Body of pancreas (tissue), 4 donors: ENCODE results near the gene CD34. TPM values are rescaled to one million over a fixed set of nuclear protein-coding genes. Genes with fewer than 3 reads are reported as not detected.

ENCODE experiments used
- ATAC-seq: fragments of 150-250 bp; one replicate; pipeline ENCODE4 v1.9.1; 2016
- DNase-seq, 4 donors: peaks; one replicate each; pipeline ENCODE4 v3.0.0-alpha.2; 2019
- H3K27ac ChIP-seq, 4 donors: fragments of 200-600 bp; sonication (generic); 1 replicate in 3 of 4; 2 replicates in 1 of 4; pipeline versions ENCODE4 v1.5.1 to v1.6.1; 2016 to 2019; ENCODE audit warnings: mild to moderate bottlenecking in 1 of 4, mixed read lengths in 1 of 4, moderate library complexity in 1 of 4
- H3K27me3 ChIP-seq, 2 donors: fragments of 200-600 bp; sonication (generic); one replicate each; pipeline ENCODE4 v1.6.0; 2016; ENCODE audit warnings: mild to moderate bottlenecking in 1 of 2
- H3K36me3 ChIP-seq, 2 donors: fragments of 200-600 bp; sonication (generic); replicated peaks in 1 of 2; 2 replicates each; pipeline ENCODE4 v1.5.1; 2016; ENCODE audit warnings: low read depth in 2 of 2; ENCODE audit not compliant: insufficient read depth in 1 of 2
- H3K4me1 ChIP-seq: fragments of 200-600 bp; sonication (generic); one replicate; pipeline ENCODE4 v1.6.0; 2016
- H3K4me3 ChIP-seq, 2 donors: fragments of 200-600 bp; sonication (generic); 1 replicate in 1 of 2; 2 replicates in 1 of 2; pipeline ENCODE4 v1.5.1; 2016 to 2019
- H3K9me3 ChIP-seq, 3 donors: fragments of 200-600 bp; sonication (generic); 1 replicate in 2 of 3; 2 replicates in 1 of 3; pipeline ENCODE4 v1.5.1; 2016
- CTCF ChIP-seq, 7 experiments: fragments of 450-650 bp in 4 of 7; fragments of 200-600 bp in 3 of 7; sonication (generic) in 3 of 7; IDR thresholded peaks; one replicate each; pipeline ENCODE4 v1.5.1; 2016 to 2019; ENCODE audit warnings: antibody characterized with exemption in 7 of 7
- POLR2A ChIP-seq, 3 donors: fragments of 450-650 bp; IDR thresholded peaks; one replicate each; pipeline ENCODE4 v1.6.1; 2016; ENCODE audit warnings: antibody characterized with exemption in 3 of 3, mild to moderate bottlenecking in 2 of 3
- WGBS, 2 donors: methylation state at CpG; one replicate each; pipeline ENCODE4 v1.1.5; 2017; 5-methylcytosine and 5-hydroxymethylcytosine counted together
- intact Hi-C: fragments of 100-400 bp; cut with DNase I; formaldehyde crosslinking; loops from one replicate; pipeline ENCODE4 v1.15.1; 2023
- total RNA-seq, 2 donors: library from RNA; depleted of rRNA; stranded (reverse); fragments of >200 nt; gene quantifications; one replicate each; pipeline ENCODE4 v1.1.0, GENCODE V29; 2016

Gene CD34
- total RNA-seq, 2 donors from 2014 or later: 11.5 to 14.8 TPM

GRCh38 chr1:207836591-207837347 lies 74.2 kb downstream of the CD34 start:
- intact Hi-C loops: no loop called here
- Histone ChIP-seq H3K4me3 (no peak overlapping the region), H3K27me3 (no peaks in the 10 kb centered on the region), H3K27ac (peak overlapping the region in 1 of 4 donors; percentile 7), H3K36me3 (no peaks in the 10 kb centered on the region), H3K4me1 (peaks cover 43% of the 10 kb centered on the region), H3K9me3 (no peaks in the 10 kb centered on the region)
- TF ChIP-seq POLR2A (IDR thresholded peaks at IDR 0.05) (no peak), CTCF (IDR thresholded peaks at IDR 0.05) (no peak)
- DNase-seq (no peak), ATAC-seq (no peak)
- WGBS, 2 donors: 61 to 65% methylated on average over 15 of the region's 15 CpGs

- H3K27ac ChIP-seq: no peak overlapping the region
- TF ChIP-seq POLR2A (IDR thresholded peaks at IDR 0.05): no peak
- no peak for TF ChIP-seq CTCF (IDR thresholded peaks at IDR 0.05)
- ATAC-seq: no peak
- no peaks in the 10 kb centered on the region for H3K36me3 ChIP-seq
- no peak for DNase-seq
- peaks cover 51% of the 10 kb centered on the region for H3K4me1 ChIP-seq
- WGBS, 2 donors: 87 to 95% methylated on average over 6 of the region's 6 CpGs
- no peaks in the 10 kb centered on the region for H3K27me3 ChIP-seq
- H3K9me3 ChIP-seq: no peaks in the 10 kb centered on the region
- intact Hi-C loops: no loop called here
- H3K4me3 ChIP-seq: no peak overlapping the region
Observed at GRCh38 chr1:207835958-207836357, 75.0 kb downstream of the CD34 start.

- intact Hi-C loops: loop anchor here (5.0 kb wide), 1 partner anchor 33 kb away; no protein-coding TSS in a partner anchor
Observed at GRCh38 chr1:207833956-207834660, 76.8 kb downstream of the CD34 start.

GRCh38 chr1:207833381-207833780 lies 77.5 kb downstream of the CD34 start:
- intact Hi-C loops: loop anchor here (5.0 kb wide), 1 partner anchor 34 kb away; no protein-coding TSS in a partner anchor
- H3K9me3 ChIP-seq: no peaks in the 10 kb centered on the region
- DNase-seq (no peak), ATAC-seq (no peak)
- H3K27ac ChIP-seq: peak overlapping the region in 1 of 4 donors; percentile 12
- TF ChIP-seq POLR2A (IDR thresholded peaks at IDR 0.05) (no peak), CTCF (IDR thresholded peaks at IDR 0.05) (no peak)
- H3K4me3 ChIP-seq: no peak overlapping the region
- H3K27me3 ChIP-seq: no peaks in the 10 kb centered on the region
- H3K36me3 ChIP-seq: no peaks in the 10 kb centered on the region
- peaks cover 65% of the 10 kb centered on the region for H3K4me1 ChIP-seq
- 76 to 97% methylated on average over 6 of the region's 6 CpGs for WGBS, 2 donors

More at GRCh38 chr1:207833956-207834660, 76.8 kb downstream of the CD34 start:
- DNase-seq (no peak), ATAC-seq (no peak)
- TF ChIP-seq CTCF (IDR thresholded peaks at IDR 0.05) (no peak), POLR2A (IDR thresholded peaks at IDR 0.05) (no peak)
- no peak overlapping the region for H3K4me3 ChIP-seq
- H3K9me3 ChIP-seq: no peaks in the 10 kb centered on the region
- peaks cover 63% of the 10 kb centered on the region for H3K4me1 ChIP-seq
- no peaks in the 10 kb centered on the region for H3K27me3 ChIP-seq
- H3K27ac ChIP-seq: peak overlapping the region in 1 of 4 donors; percentile 20
- H3K36me3 ChIP-seq: no peaks in the 10 kb centered on the region
- WGBS, 2 donors: 89 to 90% methylated on average over 7 of the region's 7 CpGs
